Measurements from ENCODE around the gene PROX2.

Gene PROX2, protein sequence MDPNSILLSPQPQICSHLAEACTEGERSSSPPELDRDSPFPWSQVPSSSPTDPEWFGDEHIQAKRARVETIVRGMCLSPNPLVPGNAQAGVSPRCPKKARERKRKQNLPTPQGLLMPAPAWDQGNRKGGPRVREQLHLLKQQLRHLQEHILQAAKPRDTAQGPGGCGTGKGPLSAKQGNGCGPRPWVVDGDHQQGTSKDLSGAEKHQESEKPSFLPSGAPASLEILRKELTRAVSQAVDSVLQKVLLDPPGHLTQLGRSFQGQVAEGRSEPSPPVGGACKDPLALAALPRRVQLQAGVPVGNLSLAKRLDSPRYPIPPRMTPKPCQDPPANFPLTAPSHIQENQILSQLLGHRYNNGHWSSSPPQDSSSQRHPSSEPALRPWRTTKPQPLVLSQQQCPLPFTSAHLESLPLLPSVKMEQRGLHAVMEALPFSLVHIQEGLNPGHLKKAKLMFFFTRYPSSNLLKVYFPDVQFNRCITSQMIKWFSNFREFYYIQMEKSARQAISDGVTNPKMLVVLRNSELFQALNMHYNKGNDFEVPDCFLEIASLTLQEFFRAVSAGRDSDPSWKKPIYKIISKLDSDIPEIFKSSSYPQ

GRCh38 chr14:74875941-74876913, at the start of gene PROX2:
Gene PROX2 (minus strand): TSS chr14:74876145. CDS start chr14:74863834, 12,311 bp downstream.
- peak; percentile 47 to 59 for DNase-seq

DNA sequence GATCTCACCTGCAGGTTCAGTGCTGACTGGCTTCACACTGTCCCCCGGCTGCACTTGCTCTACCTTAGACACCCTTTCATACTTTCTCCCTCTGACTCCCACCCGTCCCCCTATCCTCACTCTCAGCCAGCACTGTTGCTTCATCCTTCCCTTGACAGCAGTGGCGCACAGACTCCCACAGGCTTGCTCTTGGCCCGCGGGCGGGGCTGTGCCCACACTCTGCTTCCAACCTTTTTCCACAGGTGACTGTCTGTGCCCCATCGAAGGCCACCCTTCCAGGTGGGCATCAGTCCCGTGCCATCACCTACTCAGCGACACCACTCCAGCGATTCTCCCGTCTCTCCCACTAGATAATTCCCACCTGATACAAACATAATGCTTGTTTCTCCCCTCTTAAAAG, 48.1 kb upstream of the PROX2 start:
- DNase-seq, result no peak

- DNase-seq, result peak; percentile 76 to 81
Observed at GRCh38 chr14:74922752-74923401, 46.9 kb upstream of the PROX2 start, which contains the start of gene RPS6KL1. Gene RPS6KL1 (minus strand): TSS chr14:74923260. CDS start chr14:74921541, 1,719 bp downstream.

DNA sequence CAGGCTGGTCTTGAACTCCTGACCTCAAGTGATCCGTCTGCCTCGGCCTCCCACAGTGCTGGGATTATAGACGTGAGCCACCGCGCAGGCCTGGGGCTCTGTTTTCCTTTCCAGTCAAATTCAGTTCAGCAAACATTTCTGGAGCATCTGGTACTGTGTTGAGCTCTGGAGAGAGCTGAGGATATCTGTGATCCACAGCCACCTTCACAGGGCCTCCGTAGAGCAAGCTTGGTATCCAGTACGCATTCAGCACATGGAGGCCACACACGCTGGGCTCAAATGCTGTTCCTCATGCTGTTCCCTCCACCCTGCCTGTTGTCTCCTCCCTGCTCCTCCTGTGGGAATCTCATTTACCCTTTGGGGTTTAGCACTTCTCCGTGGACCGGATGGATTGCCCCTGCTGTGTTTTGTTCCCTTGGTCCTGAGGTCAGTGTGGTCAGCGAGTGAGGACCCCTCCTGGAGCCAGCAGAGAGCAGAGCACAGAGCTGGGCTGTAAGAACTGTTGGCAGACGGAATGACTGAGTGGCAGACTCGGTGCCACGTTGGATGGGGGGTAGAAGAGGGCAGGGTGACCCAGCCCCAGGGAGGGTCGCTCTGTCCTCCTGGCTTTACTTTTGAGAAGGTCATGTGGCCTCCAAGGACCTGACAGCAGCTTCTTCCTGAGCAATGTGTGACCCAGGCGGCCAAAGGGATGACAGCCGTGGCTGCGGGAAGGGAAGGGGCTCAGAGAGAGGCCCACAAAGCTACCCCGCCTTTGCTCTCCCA, 46.2 kb upstream of the PROX2 start:
- DNase-seq, result no peak

DNA sequence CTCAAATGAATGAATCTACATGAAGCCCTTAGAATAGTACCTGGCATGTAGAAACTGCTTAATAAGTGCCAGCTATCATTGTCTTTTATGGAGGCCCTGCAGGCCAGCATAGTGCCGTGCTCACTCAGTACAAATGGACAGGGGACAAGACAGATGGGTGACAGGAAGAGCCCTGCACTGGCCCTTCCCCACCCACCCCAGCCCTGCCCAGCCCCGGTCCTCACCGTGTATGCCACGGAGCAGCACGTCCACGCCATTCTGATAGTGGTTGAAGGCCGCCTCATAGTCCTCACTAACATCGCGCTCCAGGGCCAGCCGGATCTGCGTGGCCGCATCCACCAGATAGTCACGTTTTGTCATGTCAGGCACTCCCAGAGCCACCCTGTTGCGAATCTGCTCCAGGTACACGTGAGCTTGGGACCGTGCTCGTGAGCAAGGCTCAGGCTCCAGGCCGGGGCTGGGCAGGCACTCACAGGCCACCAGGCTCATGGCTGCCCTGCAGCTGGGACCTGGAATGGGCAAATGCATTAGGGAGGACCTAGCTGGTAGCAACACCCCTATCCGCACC, 45.2 kb upstream of the PROX2 start:
- no peak for DNase-seq

GRCh38 chr14:74920281-74920680, 44.3 kb upstream of the PROX2 start:
- DNase-seq, result no peak

GRCh38 chr14:74919421-74920165, 43.6 kb upstream of the PROX2 start:
- DNase-seq, result no peak

DNA sequence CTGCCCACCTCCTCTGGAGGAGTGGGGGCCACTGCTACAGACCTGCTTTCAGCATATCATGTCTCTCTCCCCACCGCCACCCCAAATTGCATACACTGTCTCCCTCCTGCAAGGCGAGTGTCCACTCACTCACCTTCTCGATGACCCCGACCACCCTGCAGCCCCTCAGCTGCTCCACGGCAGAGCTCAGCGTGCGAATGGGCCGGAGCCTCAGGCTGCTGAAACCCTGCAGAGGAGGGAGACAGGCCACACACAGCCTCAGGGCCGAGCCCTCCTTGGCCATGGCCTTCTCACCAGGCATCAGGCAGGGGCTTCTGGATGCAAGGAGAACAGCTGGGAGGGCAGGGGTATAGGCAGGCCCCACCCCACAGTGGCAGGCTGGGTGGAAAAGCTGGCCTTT, 42.4 kb upstream of the PROX2 start:
- no peak for DNase-seq

- no peak for DNase-seq
Observed at GRCh38 chr14:74917646-74918081, 41.7 kb upstream of the PROX2 start.

DNA sequence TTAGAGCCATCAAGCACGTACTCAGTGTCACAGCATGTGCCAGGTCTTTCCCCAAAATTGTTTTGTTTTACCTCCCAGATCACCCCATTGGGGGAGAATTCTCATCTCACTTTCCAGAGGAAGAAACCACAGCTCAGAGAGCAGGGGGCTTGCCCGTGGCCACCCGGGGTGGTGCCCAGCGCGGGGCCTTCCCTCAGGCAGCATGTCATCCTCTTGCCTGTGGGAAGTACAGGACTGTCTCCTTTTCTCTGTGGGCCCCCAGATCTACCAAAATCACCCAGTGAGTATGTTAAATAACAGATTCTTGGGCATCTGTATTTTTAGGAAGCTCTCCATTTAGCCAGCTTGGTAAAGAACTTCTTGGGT, 41.2 kb upstream of the PROX2 start:
- no peak for DNase-seq

DNA sequence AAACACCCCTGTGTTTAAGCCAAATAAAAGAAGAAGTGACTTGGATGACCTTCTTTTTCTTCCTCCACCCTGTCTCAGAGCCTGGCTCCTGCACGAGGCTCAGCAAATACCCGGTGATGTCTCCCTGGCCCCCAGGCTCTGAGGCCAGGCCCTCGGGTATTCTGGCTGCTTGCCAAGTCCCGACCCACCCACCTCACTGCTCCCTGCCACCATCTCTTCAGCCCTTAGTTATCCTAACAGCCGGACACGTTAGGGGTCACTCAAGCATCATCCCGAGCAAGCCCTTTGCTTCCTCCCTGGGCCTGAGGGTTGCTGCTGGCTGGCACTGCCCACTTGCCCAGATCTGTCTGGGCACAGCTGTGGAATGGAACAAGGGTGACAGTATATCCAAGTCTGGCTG, 39.9 kb upstream of the PROX2 start:
- DNase-seq, result no peak

- DNase-seq, result no peak
Observed at GRCh38 chr14:74915426-74915825, 39.5 kb upstream of the PROX2 start.

GRCh38 chr14:74913986-74914573, 38.1 kb upstream of the PROX2 start:
- no peak for DNase-seq

- DNase-seq, result no peak
Observed at GRCh38 chr14:74913393-74913910, 37.5 kb upstream of the PROX2 start.

DNA sequence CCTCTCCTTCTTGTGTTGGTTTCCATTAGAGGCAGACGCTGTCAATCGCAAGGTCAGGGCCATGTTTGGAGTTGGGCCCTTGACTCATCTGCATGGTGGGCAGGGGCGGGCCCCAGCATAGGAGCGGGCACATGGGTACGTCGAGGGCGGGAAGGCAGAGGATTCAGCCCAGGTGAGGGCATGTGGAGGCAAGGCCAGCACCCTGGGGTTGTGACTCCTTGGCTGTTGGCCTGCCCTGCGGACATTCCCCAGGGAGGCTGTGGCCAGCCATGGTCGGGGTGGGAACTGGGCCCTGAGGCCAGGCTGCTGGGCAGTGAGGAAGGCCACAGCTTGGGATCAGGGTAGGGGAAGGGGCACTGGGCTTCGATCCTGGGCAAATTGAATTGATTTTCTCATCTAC, 36.9 kb upstream of the PROX2 start:
- DNase-seq, result no peak

GRCh38 chr14:74912111-74912510, 36.2 kb upstream of the PROX2 start:
- DNase-seq, result no peak

DNA sequence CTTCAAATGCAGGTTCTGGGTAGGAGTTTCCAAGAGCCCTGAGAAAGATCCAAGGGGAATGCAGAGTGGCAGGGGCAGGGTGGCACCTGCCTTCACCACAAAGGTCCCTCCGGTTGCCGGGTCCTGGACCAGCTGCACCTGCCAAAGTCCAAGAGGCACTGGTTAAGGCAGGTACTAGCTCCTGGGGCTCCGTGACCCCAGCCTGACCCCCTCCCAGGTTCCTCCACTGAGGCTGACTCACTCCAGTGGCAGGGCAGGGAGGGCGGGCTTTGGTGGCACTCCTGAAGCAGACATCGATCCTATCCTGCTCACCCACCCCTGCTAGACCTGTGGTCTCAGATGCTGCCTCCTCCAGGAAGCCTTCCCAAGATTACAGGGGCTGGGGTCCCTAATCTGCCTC, 35.8 kb upstream of the PROX2 start:
- no peak for DNase-seq

- no peak for DNase-seq
Observed at GRCh38 chr14:74911221-74911620, 35.3 kb upstream of the PROX2 start.

DNA sequence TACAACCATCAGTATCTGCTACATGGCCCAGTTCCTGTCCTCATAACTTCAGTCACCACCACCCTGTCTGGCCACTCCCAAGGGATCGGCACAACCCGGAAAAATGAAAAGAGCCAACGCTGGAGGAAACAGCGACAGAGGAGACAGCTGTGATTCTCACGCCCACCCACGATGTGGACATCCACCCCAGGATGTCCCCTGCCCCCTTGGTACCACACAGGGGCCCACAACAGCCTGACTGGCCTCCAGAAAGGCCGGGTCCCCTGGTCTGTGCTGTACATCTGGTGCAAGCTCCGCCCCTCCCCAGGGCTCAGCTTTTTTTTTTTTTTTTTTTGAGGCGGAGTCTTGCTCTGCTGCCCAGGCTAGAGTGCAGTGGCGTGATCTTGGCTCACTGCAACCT, 34.6 kb upstream of the PROX2 start:
- no peak for DNase-seq

- no peak for DNase-seq
Observed at GRCh38 chr14:74909911-74910310, 34.0 kb upstream of the PROX2 start.
